ENCODE data around the gene VCAN. TPM values are rescaled to one million over a fixed set of nuclear protein-coding genes. Genes with fewer than 3 reads are reported as not detected.
A peak's percentile ranks its signal among the peaks of the same experiment; 100 is the strongest.

The VCAN gene
- total RNA-seq, 1 donor from 2014 or later: 33.7 TPM

DNA sequence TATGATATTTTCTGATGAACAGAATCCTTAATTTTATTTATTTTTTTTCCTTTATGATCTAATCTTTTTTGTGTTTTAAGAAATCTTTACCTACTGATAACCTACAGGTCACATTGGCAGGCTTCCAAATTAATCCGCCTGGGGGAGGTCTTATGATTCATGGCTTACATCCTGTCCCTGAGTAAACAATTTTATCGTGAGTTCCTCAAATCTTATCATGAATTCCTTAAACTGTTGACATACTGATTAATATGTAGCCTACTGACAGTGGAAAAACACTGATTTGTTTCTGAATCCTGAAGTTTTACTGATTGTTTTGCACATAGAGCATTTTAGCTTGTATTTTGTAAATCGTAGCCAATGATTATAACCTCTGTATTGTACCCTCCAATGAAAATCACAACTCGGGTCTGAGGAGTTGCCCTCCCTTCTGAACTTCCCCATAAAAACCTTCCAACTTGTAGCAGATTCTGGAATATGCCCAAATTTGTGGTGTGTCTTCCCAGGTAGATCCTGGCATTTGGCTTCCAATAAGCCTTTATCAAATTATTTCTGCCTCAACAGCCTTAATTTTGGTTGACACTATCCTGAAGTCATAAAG is 105.6 kb downstream of the VCAN start:
- no peak for FAIRE-seq
- H3K36me3 ChIP-seq (ENCODE audit: control insufficient read depth, insufficient read depth, low read length): no peaks in the 10 kb centered on the region

DNA sequence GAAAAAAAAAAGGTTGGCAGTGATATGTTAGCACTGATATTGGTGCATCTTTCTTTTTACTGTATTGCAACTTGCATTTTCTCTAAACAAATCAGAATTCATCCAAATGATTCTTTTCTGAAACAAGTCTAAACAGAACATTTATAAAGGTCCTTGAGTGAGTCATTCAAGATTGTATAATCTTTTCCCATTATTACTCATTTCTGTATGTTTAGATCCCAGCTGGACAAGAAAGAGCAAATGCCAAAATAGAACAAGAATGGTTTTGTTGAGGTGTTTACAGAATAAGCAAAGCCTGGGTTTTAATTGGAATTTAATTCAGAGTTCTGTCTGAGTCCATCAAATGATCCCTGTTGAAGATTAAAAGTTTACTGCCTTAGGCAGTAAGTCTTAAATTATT is 112.3 kb downstream of the VCAN start:
- TF ChIP-seq, protein P1, sequence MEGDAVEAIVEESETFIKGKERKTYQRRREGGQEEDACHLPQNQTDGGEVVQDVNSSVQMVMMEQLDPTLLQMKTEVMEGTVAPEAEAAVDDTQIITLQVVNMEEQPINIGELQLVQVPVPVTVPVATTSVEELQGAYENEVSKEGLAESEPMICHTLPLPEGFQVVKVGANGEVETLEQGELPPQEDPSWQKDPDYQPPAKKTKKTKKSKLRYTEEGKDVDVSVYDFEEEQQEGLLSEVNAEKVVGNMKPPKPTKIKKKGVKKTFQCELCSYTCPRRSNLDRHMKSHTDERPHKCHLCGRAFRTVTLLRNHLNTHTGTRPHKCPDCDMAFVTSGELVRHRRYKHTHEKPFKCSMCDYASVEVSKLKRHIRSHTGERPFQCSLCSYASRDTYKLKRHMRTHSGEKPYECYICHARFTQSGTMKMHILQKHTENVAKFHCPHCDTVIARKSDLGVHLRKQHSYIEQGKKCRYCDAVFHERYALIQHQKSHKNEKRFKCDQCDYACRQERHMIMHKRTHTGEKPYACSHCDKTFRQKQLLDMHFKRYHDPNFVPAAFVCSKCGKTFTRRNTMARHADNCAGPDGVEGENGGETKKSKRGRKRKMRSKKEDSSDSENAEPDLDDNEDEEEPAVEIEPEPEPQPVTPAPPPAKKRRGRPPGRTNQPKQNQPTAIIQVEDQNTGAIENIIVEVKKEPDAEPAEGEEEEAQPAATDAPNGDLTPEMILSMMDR (IDR thresholded peaks at IDR 0.05; ENCODE audit: insufficient read depth, low read length, severe bottlenecking): no peak
- FAIRE-seq (no peak), DNase-seq (ENCODE audit: low read depth) (peak; percentile 96)
- Histone ChIP-seq H3K36me3 (ENCODE audit: control insufficient read depth, insufficient read depth, low read length) (no peaks in the 10 kb centered on the region), H3K27me3 (ENCODE audit: control insufficient read depth, insufficient read depth, low read length) (no peaks in the 10 kb centered on the region), H3K4me3 (ENCODE audit: low read depth, low read length) (no peak overlapping the region)

More for the DNA sequence above, 105.6 kb downstream of the VCAN start:
- TF ChIP-seq, protein P1 (IDR thresholded peaks at IDR 0.05; ENCODE audit: insufficient read depth, low read length, severe bottlenecking): no peak
- peak; percentile 90 for DNase-seq (ENCODE audit: low read depth)
- H3K4me3 ChIP-seq (ENCODE audit: low read depth, low read length): no peak overlapping the region
- no peaks in the 10 kb centered on the region for H3K27me3 ChIP-seq (ENCODE audit: control insufficient read depth, insufficient read depth, low read length)

DNA sequence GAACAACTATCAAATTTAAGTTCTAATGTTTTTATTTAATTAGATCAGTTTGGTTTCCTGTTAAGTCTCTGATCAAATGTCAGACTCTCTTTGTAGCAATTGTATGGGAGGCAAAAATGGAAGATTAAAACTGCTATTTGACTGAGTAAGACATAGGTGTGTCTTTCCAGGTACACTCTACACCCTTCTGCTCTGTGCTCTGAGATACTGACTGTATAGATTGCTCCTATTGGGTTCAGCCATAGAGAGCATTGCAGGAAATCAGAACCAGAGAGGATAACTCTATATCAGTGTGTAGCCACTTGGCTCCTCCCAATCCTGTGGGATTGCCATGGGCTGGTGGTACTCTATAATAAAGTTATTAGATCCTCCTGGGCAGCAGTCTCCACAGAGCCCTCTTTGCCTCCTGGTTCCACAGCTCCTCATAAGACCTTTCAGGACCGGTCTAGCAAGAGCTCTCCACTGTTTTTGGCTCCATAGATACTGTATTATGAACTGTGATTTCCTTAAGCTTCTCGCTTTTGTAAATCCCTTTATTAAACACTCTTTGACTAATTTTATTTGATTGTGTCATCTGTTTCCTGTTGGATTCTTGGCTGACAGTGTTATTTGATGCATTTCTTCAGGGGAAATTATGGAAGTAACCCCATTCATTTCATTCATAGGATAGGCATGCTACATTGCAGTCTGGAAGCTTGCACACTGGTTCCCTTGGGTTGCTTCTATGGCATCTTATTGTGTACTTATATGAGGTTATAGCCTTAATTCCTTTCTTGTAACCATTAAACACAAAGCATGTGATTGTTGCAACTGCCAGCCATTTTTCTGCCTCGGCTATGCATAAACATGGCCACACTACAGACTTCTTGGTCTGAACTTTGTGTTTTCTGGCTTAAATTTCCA is 115.6 kb downstream of the VCAN start:
- TF ChIP-seq, protein P1 (IDR thresholded peaks at IDR 0.05; ENCODE audit: insufficient read depth, low read length, severe bottlenecking): no peak
- H3K27me3 ChIP-seq (ENCODE audit: control insufficient read depth, insufficient read depth, low read length): no peaks in the 10 kb centered on the region
- FAIRE-seq: no peak
- H3K36me3 ChIP-seq (ENCODE audit: control insufficient read depth, insufficient read depth, low read length): no peaks in the 10 kb centered on the region
- H3K4me3 ChIP-seq (ENCODE audit: low read depth, low read length): no peak overlapping the region
- DNase-seq (ENCODE audit: low read depth): peak; percentile 58

DNA sequence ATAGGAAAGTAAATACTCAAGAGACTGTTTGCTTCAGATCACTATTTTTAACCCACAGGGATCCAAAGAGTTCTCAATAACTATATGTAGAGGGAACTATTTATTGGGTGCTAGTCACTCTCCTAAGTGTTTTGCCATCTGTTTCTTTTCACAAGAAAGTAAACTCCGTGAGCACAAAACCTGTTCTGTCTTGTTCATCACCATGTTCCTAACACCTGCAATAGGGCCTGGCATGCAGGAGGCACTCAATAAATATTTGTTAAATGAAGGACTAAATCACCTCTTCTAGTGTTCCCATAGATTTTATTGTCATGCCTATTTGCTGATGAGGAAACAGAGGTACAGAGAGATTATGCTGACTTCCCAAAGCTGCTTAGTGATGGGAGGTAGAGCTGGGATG is 118.2 kb downstream of the VCAN start:
- Histone ChIP-seq H3K27me3 (ENCODE audit: control insufficient read depth, insufficient read depth, low read length) (no peaks in the 10 kb centered on the region), H3K4me3 (ENCODE audit: low read depth, low read length) (no peak overlapping the region), H3K36me3 (ENCODE audit: control insufficient read depth, insufficient read depth, low read length) (no peaks in the 10 kb centered on the region)
- DNase-seq (ENCODE audit: low read depth): peak; percentile 67
- FAIRE-seq: no peak
- TF ChIP-seq, protein P1 (IDR thresholded peaks at IDR 0.05; ENCODE audit: insufficient read depth, low read length, severe bottlenecking): no peak

DNA sequence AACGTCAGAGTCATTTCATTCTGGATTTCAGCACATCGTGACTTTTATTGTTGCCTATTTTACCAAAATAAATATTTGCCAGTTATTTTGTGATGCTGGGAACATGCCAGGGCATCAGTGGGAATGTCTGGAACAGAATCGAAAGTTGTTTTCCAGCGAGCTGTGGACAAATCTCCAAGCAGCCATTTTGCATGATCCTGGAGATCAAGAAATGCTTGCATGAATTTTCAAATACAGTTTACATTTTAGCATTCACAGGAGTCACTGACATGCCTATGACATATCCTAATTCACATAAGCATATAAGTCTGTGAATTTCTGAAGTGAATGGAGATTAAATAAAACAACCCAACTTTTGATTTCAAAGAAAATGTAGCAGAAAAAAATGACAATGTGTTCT is 119.4 kb downstream of the VCAN start:
- FAIRE-seq: no peak
- H3K36me3 ChIP-seq (ENCODE audit: control insufficient read depth, insufficient read depth, low read length): no peaks in the 10 kb centered on the region

More for the DNA sequence above, 119.4 kb downstream of the VCAN start:
- Histone ChIP-seq H3K4me3 (ENCODE audit: low read depth, low read length) (no peak overlapping the region), H3K27me3 (ENCODE audit: control insufficient read depth, insufficient read depth, low read length) (no peaks in the 10 kb centered on the region)
- TF ChIP-seq, protein P1 (IDR thresholded peaks at IDR 0.05; ENCODE audit: insufficient read depth, low read length, severe bottlenecking): no peak
- no peak for DNase-seq (ENCODE audit: low read depth)
